K562 (cell line): ENCODE results near the gene RBM25.

Experiments
- CEBPB ChIP-seq: fragments of 450-650 bp; IDR thresholded peaks from 2 replicates; pipeline ENCODE4 v1.6.1; 2016; ENCODE audit warnings: missing genetic modification characterization, missing compliant biosample characterization
- CTCF ChIP-seq, 3 experiments: IDR thresholded peaks in 2 of 3; conservative IDR thresholded peaks in 1 of 3; 2 replicates each; pipeline ENCODE4 v1.5.1; 2011 to 2012; ENCODE audit warnings: low read length in 3 of 3, mild to moderate bottlenecking in 3 of 3, control low read depth in 2 of 3, improper control_type of control experiment in 1 of 3, inconsistent platforms in 1 of 3, low read depth in 1 of 3, mixed read lengths in 1 of 3, moderate library complexity in 1 of 3; ENCODE audit not compliant: insufficient read depth in 2 of 3
- DPF2 ChIP-seq: fragments of 450-650 bp; IDR thresholded peaks from 2 replicates; pipeline ENCODE4 v1.6.1; 2016
- EGR1 ChIP-seq: fragments of 450-650 bp; conservative IDR thresholded peaks from 2 replicates; pipeline ENCODE4 v1.6.1; 2017; ENCODE audit warnings: mild to moderate bottlenecking
- JUND ChIP-seq, 2 experiments: IDR thresholded peaks; 2 replicates in 1 of 2; 3 replicates in 1 of 2; pipeline ENCODE4 v1.6.1; 2011; ENCODE audit warnings: borderline replicate concordance in 2 of 2, low read depth in 2 of 2, low read length in 2 of 2, improper control_type of control experiment in 1 of 2, missing biosample characterization in 1 of 2, missing genetic modification characterization in 1 of 2, missing genetic modification reagents in 1 of 2
- SREBF1 ChIP-seq: fragments of 150-350 bp; IDR thresholded peaks from 2 replicates; pipeline ENCODE4 v1.6.1; 2014; ENCODE audit warnings: antibody characterized with exemption, low read depth, low read length, borderline replicate concordance
- TAF15 ChIP-seq: fragments of 200-400 bp; formaldehyde crosslinking; IDR thresholded peaks from 2 replicates; pipeline ENCODE4 v1.6.1; 2017; ENCODE audit warnings: mild to moderate bottlenecking, low read depth, low read length, moderate library complexity
- ZBTB33 ChIP-seq: sonication (generic); formaldehyde crosslinking; IDR thresholded peaks from 2 replicates; pipeline ENCODE4 v1.8.1; 2023; ENCODE audit warnings: mild to moderate bottlenecking, missing genetic modification reagents
- ZC3H8 ChIP-seq: fragments of 450-650 bp; IDR thresholded peaks from 2 replicates; pipeline ENCODE4 v1.6.1; 2017
- ZNF146 ChIP-seq: IDR thresholded peaks from one replicate; pipeline ENCODE4 v1.6.1; 2018; ENCODE audit warnings: missing compliant biosample characterization; ENCODE audit not compliant: unreplicated experiment
- ZNF766 ChIP-seq: fragments of 200-800 bp; sonication (Bioruptor generic); conservative IDR thresholded peaks from 2 replicates; pipeline ENCODE4 v1.6.1; 2016; ENCODE audit warnings: missing genetic modification characterization, missing compliant biosample characterization

- no peak for TF ChIP-seq JUND (IDR thresholded peaks at IDR 0.05; ENCODE audit: borderline replicate concordance, low read depth, low read length)
- TF ChIP-seq JUND (tag; IDR thresholded peaks at IDR 0.05; ENCODE audit: borderline replicate concordance, low read depth, low read length) = no peak
- no peak for TF ChIP-seq TAF15
- no peak for TF ChIP-seq DPF2
- no peak for TF ChIP-seq SREBF1
- no peak for TF ChIP-seq ZNF146 (CRISPR knock-in tag)
- TF ChIP-seq ZBTB33 = no peak
- TF ChIP-seq ZC3H8 = no peak
- no peak for TF ChIP-seq ZNF766 (CRISPR knock-in tag)
- TF ChIP-seq EGR1 = no peak
- TF ChIP-seq CEBPB (tag) = no peak
- TF ChIP-seq CTCF (IDR thresholded peaks at IDR 0.05 in 2 of 3, conservative IDR thresholded peaks at IDR 0.05 in 1 of 3; ENCODE audit: insufficient read depth in 2 of 3, low read depth in 1 of 3, low read length in 3 of 3) = 0 out of 6 replicates have a peak, but pooled peaks of 1 of the 3 experiments have one; percentile 14
Measured at GRCh38 chr14:73025544-73025943, 32.8 kb upstream of the RBM25 start.
